GM19023 (cell line): Measurements from ENCODE around the gene C17orf114.

Experiments used
- ATAC-seq: cut with Tn5 transposase; IDR thresholded peaks from one replicate; pipeline ENCODE4 v1.9.1; 2021; ENCODE audit warnings: mild to moderate bottlenecking, moderate library complexity; ENCODE audit not compliant: unreplicated experiment

The C17orf114 gene

DNA sequence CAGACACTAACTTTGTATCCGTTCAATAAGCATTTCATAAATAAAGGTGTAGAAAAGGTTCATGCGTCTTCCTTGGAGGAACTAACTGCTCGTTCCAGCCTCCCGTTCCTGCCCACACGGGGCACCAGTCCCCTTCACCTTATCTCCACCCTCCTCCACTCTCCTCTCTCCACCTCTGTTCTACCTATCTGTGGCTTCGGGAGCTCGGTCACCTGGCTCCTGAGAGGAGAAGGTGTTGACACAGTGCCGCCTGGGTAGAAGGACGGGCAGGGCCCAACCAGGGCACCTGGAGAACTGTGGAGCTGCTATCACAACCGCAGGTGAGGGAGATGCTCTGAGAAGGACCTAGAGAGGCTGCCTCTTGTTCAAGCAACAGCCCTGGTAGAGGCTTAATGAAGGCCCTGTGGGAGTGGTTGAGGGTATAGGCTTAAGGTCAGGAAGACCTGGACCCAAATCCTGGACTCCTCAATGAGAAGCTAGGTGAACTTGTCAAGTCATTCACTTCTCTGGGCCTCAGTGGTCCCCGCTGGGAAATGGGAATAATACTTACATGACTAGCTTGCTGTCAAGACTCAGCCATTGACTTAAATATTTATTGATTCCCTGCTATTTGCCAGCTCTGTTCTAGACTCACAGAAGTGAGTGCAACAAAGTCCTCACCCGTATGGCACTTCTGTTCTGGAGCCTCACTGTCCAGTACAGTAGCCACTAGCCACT lies 21.4 kb upstream of the C17orf114 start:
- ATAC-seq, result no peak

DNA sequence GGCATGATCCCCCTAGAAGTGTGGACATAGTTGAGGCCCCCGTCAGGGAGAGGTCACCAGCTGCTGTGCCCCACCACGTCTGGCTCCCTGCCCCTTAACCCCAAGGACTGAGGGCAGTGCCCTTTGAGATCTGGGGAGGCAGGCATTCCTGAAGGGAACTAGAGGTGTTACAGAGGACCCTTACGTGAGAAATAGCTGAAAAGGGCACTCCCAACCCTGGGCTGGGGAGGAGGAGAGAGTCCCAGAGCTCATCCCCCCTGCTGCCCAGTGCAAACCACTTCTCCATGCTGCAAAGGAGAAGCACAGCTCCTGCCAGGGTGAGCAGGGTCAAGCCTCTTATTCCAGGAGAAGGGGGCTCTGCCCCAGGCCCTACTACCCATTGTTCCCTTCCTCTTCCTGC lies 20.7 kb upstream of the C17orf114 start:
- no peak for ATAC-seq

DNA sequence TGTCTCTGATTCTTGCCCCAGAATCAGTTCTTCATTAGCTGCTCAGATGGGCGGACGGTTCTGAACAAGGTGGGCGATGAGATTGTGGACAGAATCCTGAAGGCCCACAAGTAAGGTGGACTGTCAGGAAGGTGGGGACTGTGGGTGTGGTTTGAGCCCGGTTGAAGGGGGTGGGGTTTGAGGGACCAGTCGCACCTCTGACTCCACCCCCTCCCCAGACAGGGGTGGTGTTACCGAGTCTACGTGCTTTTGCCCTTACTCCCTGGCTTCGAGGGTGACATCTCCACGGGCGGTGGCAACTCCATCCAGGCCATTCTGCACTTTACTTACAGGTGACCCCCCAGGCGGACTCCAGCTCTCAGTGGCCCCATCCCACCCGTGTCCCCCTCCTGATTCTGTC lies 16.1 kb upstream of the C17orf114 start:
- no peak for ATAC-seq

DNA sequence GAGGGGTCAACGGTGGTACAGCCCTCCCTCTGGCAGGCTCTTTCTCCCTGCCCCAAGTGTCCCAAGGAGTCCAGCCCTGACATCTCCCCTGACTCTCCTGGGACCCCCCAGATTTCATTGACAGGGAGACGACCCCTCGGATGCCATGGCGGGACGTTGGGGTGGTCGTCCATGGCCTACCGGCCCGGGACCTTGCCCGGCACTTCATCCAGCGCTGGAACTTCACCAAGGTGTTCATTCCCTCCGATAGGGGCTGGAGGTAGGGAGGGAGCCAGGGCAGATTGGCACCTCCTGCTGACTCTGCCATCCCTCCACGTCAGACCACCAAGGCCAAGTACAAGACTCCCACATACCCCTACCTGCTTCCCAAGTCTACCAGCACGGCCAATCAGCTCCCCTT lies 14.7 kb upstream of the C17orf114 start:
- ATAC-seq, result no peak

DNA sequence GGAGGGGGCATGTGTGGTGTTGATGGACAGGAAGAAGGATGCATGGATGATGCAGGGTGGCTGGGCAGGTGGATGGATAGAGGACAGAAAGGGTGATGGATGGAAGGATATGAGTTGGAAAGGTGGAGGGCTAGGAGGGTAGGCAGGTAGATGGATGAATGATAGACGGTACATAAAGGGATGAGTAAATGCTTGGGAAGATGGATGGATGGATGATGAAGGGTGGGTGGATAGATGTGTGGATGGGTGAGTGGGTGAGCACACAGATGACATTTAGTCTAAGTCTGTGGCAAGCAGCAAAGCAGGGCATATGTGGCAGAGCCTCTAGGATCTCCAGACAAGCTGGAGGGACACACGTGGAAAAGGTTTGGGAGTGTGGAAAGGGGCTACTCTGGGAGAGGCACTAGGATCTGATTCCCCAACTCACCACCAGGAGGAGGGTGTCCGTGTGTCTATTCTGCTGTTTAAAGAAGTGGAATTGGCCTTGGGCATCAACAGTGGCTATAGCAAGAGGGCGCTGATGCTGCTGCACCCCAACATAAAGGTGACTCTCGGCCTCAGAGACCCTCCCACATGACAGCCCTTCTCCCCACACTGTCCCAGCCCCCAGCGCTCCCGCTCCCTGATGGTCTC lies 13.0 kb upstream of the C17orf114 start:
- ATAC-seq, result no peak

DNA sequence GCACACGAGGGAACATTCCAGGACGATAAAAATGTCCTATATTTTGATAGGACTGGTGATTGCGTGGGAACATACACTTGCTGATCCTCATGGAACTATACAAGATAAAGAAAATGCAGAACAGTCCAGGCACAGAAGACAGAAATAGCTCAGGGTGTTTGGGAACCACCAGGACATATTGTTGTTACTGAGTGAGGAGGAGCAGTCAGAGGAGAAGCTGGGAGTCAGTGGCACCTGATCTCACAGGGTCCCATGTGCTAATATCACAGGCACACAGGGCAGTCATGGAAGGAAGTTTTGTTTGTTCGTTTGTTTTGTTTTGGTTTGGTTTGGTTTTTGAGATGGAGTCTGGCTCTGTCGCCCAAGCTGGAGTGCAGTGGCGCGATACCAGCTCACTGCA lies 10.6 kb upstream of the C17orf114 start:
- no peak for ATAC-seq

DNA sequence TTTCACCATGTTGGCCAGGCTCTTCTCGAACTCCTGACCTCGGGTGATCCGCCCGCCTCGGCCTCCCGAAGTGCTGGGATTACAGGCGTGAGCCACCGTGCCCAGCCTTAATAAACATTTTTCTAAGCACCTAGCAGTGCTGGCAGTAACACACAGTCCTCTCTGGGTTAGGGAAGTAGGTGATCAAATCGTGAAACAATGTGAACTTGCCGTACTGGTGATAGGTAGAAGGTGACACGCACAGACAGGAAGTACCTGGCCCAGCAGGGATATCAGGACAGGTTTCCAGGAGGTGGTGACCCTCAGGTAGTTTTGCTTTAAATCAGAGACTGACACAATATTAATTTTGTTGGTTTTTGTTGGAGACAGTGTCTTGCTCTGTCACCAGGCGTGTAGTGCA lies 9.3 kb upstream of the C17orf114 start:
- no peak for ATAC-seq

DNA sequence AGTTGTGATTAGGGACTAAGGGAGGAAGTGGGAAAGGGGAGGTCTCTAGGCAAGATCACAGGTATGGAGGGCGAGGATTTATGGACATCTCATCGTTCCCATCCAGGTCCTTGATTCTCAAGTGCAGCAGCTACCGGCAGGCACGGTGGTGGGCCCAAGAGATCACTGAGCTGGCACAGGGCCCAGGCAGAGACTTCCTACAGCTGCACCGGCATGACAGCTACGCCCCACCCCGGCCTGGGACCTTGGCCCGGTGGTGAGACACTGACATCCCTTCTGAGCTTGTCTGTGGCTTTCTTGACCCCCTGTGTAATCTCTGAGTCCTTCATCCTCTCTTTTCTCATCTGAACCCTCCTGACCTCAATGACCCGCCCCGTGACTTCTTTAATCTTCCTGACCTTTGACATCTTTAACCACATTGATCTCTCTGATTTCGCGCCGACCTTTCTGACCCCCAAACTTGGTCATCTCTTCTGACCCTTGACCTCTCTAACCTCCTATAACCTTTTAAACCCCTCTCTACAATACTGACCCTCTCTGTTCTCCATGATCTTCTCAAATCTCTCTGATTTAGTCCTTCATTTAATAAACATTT lies 8.7 kb upstream of the C17orf114 start:
- ATAC-seq, result no peak

DNA sequence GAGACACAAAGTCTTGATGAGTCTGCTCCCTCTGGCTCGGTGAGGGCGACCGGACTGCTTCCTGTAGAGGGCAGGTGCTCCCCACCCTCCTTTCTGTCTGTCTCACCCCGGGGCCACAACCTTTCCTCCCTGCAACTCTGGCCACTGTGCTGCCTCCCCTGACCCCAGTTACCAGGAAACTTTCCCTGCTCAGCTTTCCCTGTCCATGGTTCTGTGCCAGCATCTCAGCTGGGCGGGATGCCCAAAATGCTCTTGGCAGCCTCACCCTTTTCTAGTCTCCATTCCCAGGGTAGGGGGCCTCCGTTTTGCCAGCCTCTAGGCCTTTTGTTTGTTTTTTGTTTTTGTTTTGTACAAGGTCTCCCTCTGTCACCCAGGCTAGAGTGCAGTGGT lies 6.2 kb upstream of the C17orf114 start:
- no peak for ATAC-seq

DNA sequence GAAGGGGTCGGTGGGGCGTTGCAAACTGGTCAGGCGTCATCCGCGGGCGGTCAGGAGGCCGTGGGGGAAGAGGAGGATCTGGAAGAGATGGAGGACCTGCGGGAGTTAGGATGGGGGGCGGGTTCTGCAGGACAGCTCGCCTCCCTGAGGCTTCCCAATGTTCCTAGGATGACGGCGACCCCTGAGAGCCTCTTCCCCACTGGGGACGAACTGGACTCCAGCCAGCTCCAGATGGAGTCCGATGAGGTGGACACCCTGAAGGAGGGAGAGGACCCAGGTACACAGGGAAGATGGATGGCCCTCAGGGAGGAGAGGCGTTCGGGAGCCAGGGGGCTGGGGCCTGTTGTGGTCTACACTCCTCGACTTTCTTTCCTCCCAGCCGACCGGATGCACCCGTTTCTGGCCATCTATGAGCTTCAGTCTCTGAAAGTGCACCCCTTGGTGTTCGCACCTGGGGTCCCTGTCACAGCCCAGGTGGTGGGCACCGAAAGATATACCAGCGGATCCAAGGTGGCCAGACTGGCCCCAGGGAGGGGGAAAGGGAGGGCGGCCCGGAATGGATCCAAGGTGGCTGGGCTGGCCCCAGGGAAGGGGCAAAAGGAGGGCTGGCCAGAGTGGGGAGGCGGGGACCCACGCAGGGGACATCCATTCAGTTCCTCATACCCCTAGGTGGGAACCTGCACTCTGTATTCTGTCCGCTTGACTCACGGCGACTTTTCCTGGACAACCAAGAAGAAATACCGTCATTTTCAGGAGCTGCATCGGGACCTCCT lies 5.7 kb upstream of the C17orf114 start:
- ATAC-seq, result no peak

DNA sequence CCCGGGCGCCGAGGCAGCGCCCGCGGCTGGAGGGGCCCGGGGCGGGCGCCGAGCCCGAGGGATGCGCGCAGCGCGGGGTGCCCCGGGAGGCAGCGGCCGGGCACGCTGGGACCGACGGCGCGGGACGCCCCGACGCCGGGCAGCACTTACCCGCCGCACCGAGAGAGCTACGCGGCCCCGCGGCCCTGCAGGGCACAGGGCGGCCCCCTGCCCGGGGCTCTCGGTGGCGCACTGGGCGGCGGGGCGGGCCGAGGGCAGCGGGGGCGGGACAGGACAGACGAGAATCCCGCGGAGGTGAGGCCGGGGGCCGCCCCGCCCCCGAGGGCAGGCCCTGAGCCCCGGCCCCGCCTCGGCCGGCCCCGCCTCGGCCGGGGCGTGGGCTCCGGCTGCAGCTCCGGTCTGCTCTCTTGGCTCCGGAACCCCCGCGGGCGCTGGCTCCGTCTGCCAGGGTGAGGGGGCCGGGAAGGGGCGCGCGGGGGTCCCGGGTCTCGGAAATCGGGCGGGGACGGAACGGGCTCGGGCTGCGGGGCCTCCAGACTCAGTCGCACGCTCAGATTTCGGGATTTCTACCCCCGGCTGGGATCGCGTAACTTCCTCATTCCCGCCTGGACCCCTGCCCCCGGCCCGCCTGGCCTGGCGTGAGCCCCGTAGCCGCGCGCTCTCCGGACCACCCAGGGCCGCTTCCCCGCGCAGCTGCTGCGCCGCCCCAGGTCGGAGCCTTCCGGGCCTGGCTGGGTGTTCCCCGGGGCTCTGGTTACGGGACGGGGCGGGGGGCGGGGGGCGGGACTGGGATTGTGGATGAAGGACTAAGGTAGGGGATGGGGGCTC lies 4.9 kb upstream of the C17orf114 start, which contains the start of gene PLD2:
PLD2 (plus strand) TSS at position 376 of the 828 bp plus-strand sequence. CDS start 621 bp downstream, outside the sequence.
- peak; percentile 91 for ATAC-seq

DNA sequence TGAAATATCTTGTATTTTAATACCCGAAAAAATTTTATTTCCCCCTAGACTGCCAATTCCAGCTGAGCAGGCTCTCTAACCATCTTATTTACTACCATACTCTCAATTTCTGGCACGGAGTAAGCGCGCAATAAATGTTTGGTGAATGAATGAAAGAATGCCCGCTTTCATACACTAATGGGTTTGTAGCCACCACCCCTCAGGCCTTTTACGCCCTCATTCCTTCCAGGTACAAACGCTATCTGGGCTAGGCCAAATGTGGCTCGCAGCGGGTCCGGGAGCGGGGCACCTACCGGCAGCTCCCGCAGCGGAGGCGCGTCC lies 4.3 kb upstream of the C17orf114 start:
- no peak for ATAC-seq

DNA sequence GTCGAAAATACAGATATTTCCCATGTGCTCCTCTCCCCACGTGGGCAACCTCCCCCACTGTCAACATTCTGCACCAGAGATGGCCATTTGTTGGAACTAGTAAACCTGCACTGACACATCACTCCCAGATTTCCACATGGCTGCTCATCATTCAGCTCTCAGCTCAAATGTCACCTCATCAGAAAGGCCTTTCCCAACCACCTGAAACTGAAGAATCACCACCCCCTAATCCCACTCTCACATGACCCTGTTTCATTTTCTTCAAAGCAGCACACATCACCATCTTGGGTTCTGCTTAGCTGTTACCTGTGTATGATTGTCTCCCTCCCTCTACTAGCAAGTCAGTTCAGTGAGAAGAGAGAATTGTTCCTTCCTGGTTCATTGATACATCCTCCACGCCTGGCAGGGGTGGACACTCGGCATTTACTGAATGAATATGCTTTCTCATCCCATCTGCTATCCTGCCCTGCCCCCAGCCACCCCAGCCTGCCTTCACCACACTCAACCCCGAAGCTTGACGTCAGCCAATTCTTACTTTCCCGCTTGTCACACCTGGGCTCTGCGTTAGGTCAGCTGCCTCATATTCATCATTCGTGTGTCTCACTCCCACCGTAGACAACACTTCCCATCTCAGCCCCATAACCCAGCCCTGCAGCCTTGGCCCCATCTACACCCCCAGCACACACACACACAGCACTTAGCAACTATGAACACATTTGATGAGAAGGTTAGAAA lies 1.5 kb downstream of the C17orf114 start:
- no peak for ATAC-seq

DNA sequence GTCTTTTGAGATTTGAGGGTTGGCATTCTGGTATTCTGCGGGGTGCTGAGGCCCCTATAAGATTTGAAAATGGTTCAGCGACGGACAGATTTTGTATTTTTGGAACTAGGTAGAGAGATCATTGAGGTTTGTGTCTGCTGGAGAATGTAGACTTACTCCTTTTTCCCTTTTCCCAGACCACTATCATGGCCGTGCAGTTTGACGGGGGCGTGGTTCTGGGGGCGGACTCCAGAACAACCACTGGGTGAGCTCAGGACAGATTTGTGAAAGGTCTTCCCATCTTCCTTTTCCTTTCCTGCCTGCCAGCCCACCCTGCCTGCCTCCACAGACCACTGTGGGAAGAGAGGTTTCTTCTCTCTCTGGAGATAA lies 5.6 kb downstream of the C17orf114 start:
- ATAC-seq, result no peak

DNA sequence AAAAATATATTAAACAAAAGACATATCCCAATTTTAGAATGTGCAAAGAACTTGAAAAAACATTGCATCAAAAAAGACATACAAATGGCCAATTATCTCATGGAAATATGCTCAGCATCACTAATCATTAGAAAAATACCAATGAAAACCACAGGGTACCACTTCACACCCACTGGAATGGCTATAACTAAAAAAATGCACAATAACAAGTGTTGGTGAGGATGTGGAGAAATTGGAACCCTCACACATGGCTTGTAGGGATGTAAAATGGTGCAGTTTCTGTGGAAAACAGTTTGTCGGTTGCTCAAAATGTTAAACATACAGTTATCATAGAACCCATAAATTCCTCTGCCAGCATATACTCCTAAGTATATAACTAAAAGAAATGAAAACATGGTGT lies 7.0 kb downstream of the C17orf114 start:
- no peak for ATAC-seq

DNA sequence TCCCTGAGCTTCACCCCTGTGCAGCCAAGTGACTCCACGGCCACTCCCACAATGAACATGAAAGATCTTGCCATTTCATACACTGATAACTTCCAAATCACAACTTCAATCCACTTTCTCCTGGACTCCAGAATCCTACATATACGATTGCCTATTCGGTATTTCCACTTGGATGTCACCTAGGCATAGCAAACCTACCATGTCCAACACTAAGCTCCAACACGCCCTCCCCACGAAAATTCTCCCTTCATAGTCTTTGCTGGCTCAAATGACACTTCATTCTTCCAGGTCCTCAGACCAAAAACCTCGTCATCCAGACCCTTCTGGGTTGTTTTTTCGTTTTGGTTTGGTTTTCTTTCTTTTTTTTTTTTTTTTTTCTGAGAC lies 11.4 kb downstream of the C17orf114 start:
- no peak for ATAC-seq

DNA sequence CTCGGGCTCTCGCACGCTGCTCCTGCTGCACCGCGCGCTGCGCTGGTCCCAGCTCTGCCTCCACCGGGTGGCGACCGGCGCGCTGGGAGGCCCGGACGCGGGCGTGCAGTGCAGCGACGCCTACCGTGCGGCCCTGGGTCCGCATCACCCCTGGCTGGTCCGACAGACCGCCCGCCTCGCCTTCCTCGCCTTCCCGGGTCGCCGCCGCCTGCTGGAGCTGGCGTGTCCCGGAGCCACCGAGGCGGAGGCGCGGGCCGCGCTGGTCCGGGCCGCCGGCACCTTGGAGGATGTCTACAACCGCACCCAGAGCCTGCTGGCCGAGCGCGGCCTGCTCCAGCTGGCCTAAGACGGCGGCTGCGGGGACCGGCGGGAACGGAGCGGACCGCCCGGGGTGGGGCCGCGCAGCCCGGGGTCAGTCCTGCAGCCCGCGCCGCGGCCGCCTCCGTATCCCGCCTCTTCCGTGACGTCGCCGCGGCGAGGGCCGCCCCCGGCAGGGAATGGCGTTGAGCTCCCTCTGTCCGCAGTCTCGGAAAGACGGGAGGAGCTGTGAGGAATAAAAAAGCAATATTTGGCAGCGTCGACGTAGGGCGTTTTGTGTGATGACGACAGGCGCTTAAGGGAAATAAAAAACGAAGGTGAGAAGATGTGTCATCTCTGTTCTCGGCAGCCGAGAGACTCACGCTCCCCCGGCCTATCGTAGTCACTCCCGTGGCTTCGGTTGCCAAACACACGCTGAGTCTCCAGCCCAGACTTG lies 12.0 kb downstream of the C17orf114 start:
- peak; percentile 83 for ATAC-seq

DNA sequence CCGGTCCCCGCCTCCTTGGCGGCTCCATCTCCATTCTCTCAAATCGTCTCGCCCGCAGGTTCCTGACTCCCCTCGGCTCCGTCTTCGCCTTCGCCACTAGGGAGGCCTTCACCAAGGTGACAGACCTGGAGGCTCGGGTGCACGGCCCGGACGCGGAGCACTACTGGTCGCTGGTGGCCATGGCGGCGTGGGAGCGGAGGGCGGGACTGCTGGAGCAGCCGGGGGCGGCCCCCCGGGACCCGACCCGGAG lies 12.5 kb downstream of the C17orf114 start:
- no peak for ATAC-seq

DNA sequence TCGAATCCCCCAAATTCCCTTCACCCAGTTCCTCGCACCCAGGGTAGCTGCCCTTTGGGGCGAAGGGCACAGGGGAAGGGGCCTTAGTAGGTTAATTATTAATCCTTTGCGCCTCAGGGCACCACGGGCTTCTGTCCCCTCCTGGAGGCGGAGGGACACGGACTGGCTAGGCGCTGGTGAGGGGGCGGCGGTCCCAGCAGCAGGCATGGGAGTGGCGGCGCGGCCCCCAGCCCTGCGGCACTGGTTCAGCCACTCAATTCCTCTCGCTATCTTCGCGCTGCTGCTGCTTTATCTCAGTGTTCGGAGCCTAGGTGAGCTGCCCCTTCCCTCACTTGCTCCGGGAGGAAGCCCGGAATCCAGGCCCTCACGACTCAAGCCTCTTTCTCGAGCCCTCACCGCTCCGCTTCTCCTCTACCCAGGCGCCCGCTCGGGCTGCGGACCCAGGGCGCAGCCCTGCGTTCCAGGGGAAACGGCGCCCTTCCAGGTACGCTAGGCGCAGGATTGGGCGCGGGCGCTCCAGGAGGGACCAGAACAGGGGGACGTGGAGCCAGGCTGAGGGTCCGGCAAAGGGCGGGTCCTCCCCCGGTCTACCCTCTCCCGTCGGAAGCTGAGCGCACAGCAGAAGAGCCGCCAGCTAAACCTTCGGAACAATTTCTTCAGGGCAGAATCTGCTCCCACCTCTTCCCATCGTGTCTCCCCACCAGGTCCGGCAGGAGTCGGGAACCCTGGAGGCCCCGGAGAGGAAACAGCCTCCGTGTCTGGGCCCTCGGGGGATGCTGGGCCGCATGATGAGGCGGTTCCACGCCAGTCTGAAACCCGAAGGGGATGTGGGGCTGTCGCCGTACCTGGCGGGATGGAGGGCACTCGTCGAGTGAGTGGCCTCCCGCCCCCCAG lies 13.1 kb downstream of the C17orf114 start, which contains the start of gene GLTPD2:
GLTPD2 (plus strand) TSS at position 158 of the 894 bp plus-strand sequence; CDS start at position 206, 48 bp downstream.
- peak; percentile 23 for ATAC-seq
